ENCODE measurements around the gene CLCF1. TPM values are rescaled to one million over a fixed set of nuclear protein-coding genes. Genes with fewer than 3 reads are reported as not detected.

CLCF1 gene
- total and polyA plus RNA-seq, 2 of the 13 experiments (the other 11 are each of a cell fraction or from before 2014, with no cell fraction given): 0.49 to 0.78 TPM

- TF ChIP-seq KIAA2018 (CRISPR knock-in tag; IDR thresholded peaks at IDR 0.05; ENCODE audit: borderline replicate concordance) (no peak), ZBTB4 (CRISPR knock-in tag; IDR thresholded peaks at IDR 0.05; ENCODE audit: borderline replicate concordance) (no peak)
Measured at GRCh38 chr11:67357831-67358670, 15.3 kb downstream of the CLCF1 start (continued).

Measured in HepG2 (cell line).